NAMALWA (cell line): ENCODE data around the gene ESM1.
A peak's percentile ranks its signal among the peaks of the same experiment; 100 is the strongest.

ENCODE experiments used
- DNase-seq: peaks from one replicate; pipeline ENCODE4 v3.0.0-alpha.2; 2015; ENCODE audit warnings: low spot score

The ESM1 gene

GRCh38 chr5:54981928-54982327 lies 3.5 kb downstream of the ESM1 start:
- DNase-seq, result no peak

DNA sequence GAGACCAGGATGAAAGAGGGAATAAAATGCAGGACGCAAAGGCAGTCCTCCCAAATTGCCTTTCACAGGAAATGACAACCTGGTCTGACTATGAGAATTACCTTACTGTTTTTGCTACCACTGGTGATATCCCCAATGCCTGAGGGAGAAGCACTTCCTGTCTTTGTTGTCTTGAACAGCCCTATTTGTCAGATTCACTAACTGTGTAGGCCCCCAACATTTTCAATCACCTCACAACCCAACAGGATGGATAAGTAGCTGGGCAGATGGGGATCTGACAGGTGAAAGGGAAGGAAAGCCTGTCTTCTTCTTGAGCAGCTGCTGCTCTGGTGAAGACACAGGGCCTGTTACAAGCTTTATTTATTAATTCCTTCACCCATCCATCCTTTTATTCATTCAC lies 9.7 kb downstream of the ESM1 start:
- no peak for DNase-seq

GRCh38 chr5:54969856-54970828 lies 15.3 kb downstream of the ESM1 start:
- DNase-seq, result no peak

GRCh38 chr5:54969242-54969641 lies 16.2 kb downstream of the ESM1 start:
- no peak for DNase-seq

- DNase-seq, result no peak
Observed at GRCh38 chr5:54965806-54966205, 19.6 kb downstream of the ESM1 start.

DNA sequence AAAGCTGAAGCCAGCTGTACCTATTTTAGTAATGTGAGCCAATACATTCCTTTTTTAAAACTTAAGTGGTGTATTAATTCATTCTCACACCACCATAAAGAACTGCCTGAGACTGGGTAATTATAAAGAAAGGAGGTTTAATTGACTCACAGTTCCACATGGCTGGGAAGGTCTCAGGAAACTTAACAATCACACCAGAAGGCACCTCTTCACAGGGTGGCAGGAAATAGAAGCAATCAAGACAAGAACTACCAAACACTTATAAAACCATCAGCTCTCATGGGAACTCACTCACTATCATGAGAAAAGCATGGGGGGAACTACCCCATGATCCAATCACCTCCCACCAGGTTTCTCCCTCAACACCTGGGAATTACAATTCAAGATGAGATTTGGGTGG lies 21.0 kb downstream of the ESM1 start:
- DNase-seq, result no peak

DNA sequence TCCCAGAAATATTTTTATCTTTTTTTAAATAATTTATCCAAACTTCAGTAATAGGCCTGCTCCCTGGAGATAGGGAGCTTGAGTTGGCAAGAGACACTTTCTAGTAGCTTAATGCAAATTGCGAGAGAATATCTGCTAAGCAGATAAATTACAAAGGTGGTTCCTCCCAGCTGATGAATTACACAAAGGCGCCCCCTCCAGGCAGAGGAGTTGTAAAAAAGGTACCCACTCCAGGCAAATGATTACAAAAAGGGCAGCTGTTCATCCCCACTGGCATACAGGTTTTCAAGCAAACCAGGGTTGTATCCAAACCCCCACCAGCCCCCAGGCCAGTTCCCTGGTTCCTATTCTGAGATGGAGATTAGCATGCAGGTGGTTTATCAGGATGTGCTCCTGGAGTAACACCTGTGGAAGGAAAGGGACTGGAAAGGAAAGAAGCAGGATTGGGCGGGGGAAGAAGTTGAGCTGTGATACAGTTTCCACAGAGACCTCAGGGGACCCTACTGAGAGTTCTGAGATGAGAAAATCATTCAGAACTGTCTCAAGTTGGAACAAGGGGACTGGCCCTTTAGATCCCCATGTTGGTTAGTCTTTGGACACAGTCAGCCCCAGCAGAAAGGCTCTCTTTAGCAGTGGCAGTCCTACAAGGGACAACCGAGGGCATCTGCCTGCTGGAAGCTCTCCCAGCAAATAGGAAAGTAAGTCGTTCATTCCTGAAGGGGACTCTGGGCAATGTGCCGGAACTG lies 25.5 kb downstream of the ESM1 start:
- peak; percentile 49 for DNase-seq

DNA sequence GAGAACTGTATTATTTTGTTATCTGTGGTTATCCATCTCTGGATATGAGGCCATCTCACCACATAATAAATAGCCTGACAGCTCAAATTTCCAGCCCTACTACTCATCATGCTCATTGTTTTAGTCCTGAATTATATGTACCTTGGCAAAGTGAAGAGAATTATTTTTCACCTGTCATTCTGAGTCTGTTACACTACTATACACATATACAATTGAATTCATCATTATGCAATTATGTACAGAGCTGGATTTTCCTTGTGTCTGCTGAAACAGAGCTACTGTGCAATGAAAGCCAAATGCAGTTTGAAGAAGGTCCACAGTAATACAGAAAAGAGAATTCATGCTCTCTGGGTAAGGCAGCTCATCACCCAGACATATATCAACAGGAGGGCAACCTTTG lies 28.5 kb downstream of the ESM1 start:
- DNase-seq, result no peak

DNA sequence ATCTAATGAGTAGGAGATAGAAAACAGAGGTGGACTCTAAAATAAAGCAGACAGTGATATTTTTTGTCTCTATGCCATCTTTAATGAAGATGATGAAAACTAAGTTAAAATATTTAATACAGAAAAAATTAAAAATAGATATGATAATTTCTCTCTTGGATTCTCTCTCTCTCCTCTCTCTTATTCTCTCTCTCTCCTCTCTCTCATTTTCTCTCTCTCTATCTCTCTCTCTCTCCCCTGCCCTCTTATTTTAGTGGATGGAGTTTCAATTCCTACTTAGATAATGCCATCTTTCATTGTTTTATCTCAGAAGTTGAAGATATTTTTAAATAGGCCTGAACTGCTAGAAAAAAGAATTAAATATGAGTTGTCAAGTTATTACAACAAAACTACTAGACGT lies 38.2 kb downstream of the ESM1 start:
- no peak for DNase-seq

GRCh38 chr5:54946306-54946819 lies 39.0 kb downstream of the ESM1 start:
- no peak for DNase-seq

GRCh38 chr5:54944364-54944763 lies 41.0 kb downstream of the ESM1 start:
- peak; percentile 31 for DNase-seq

DNA sequence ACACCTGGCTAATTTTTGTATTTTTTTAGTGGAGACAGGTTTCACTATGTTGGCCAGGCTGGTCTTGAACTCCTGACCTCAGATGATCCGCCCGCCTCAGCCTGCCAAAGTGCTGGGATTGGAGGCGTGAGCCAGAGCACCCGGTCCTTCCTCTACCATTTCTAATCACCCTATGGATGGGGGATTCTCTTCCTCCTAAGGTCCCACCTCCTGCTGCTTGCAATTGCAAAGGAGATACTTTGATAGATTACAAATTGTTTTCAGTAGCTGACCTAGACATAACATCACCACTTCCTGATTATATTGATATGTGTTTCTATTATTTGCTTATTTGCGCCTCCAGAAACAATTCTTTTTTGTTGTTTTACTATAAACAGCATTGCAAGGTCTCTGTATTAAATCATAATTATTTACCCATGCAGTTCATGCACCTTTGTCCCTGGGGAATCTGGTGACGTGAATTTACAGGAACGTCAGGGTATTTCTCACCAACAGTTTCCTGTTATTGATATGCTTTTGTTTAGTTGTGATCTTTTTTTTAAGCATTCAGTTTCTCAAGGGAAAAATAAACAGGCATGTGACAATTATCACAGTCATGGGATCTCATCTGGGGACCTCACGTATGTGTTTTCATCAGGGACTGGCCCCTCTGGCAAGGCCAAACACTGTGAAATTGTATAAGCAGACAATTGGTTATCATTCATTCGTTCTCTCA lies 43.2 kb downstream of the ESM1 start:
- no peak for DNase-seq

- no peak for DNase-seq
Observed at GRCh38 chr5:54936201-54936600, 49.2 kb downstream of the ESM1 start.

DNA sequence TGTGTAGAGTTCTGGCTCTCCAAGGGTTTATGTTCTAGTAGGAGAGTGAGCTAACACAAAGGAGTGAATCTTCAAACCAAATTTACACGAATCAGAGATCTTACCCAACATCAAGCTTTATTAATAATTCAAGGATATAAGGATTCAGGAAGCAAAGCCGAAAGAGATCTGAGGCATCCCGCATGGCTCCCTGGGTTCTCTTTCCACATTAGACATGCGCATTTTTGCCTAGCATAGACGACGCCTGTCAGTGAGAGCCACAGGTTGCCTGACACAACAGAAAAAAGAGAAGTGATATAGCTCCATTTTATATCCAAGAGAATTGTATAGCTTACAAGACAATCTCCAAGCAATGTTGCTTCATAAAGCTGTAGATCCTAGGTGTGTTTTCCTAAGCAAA lies 52.6 kb downstream of the ESM1 start:
- no peak for DNase-seq

- no peak for DNase-seq
Observed at GRCh38 chr5:54930736-54931135, 54.7 kb downstream of the ESM1 start.
